Type B pancreatic cell (in vitro differentiated cells): ENCODE data around the gene RELB. TPM values are rescaled to one million over a fixed set of nuclear protein-coding genes. Genes with fewer than 3 reads are reported as not detected.

Source experiments
- DNase-seq: peaks from one replicate; pipeline ENCODE4 v3.0.0; 2021; ENCODE audit warnings: mixed read lengths; ENCODE audit not compliant: unreplicated experiment; ENCODE audit errors: extremely low spot score
- H3K27ac Mint-ChIP-seq: 2 replicates; pipeline ENCODE4 v1.8.0; 2021; ENCODE audit warnings: mild to moderate bottlenecking, mixed read lengths
- H3K27me3 Mint-ChIP-seq: 2 replicates; pipeline ENCODE4 v1.8.0; 2021; ENCODE audit warnings: mixed read lengths
- H3K36me3 Mint-ChIP-seq: 2 replicates; pipeline ENCODE4 v1.8.0; 2021; ENCODE audit warnings: mixed read lengths
- H3K4me1 Mint-ChIP-seq: one replicate; pipeline ENCODE4 v1.8.0; 2021; ENCODE audit warnings: mixed read lengths; ENCODE audit not compliant: unreplicated experiment
- H3K4me3 Mint-ChIP-seq: 2 replicates; pipeline ENCODE4 v1.8.0; 2021; ENCODE audit warnings: mild to moderate bottlenecking, mixed read lengths
- H3K9me3 Mint-ChIP-seq: 2 replicates; pipeline ENCODE4 v1.8.0; 2021; ENCODE audit warnings: mixed read lengths
- total RNA-seq: library from RNA; stranded (reverse); gene quantifications from 2 replicates; pipeline ENCODE4 v1.2.1, GENCODE V29; 2021; ENCODE audit warnings: low replicate concordance
- TF ChIP-seq, protein P1 (sequence below): fragments of 200-600 bp; sonication (generic); conservative IDR thresholded peaks from 2 replicates; pipeline ENCODE4 v1.5.0; 2021; ENCODE audit warnings: antibody characterized with exemption, mild to moderate bottlenecking

Gene RELB
- total RNA-seq, 1 donor from 2014 or later: 6.9 TPM

DNA sequence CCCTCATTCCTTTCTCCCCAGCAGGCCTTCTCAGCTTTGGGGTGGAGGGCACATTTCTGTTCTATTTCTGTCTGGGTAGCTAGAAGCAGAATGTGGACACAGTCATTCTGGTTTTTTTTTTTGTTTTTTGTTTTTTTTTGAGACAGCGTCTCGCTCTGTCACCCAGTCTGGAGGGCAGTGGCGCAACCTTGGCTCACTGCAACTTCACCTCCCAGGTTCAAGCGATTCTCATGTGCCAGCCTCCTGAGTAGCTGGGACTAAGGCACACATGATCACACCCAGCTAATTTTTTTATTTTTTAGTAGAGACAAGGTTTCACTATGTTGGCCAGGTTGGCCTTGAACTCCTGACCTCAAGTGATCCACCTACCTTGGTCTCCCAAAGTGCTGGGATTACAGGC lies 25.8 kb upstream of the RELB start:
- H3K9me3 Mint-ChIP-seq: no peaks in the 10 kb centered on the region

DNA sequence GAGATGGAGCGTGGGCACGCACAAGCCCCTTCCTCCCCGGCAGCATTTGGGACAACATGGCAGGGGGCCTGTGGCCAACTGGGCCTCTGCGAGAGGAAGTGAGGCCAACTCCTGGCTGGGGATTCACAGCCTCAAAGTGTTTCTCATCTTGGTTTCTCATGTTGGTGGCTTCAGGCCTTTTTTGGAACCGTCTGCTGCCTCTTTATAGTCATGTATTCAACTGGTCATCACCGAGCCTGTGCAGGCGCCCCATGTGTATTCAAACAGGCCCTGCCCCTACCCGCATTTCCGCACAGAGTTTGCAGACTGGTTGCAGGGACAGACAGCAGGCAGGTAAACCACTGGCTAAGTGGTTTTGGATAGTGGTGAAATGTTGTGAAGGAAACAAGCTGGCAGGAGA lies 17.3 kb upstream of the RELB start:
- TF ChIP-seq, protein P1, sequence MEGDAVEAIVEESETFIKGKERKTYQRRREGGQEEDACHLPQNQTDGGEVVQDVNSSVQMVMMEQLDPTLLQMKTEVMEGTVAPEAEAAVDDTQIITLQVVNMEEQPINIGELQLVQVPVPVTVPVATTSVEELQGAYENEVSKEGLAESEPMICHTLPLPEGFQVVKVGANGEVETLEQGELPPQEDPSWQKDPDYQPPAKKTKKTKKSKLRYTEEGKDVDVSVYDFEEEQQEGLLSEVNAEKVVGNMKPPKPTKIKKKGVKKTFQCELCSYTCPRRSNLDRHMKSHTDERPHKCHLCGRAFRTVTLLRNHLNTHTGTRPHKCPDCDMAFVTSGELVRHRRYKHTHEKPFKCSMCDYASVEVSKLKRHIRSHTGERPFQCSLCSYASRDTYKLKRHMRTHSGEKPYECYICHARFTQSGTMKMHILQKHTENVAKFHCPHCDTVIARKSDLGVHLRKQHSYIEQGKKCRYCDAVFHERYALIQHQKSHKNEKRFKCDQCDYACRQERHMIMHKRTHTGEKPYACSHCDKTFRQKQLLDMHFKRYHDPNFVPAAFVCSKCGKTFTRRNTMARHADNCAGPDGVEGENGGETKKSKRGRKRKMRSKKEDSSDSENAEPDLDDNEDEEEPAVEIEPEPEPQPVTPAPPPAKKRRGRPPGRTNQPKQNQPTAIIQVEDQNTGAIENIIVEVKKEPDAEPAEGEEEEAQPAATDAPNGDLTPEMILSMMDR: no peak
- Mint-ChIP-seq H3K27me3 (no peaks in the 10 kb centered on the region), H3K27ac (no peak overlapping the region), H3K36me3 (peaks cover 3% of the 10 kb centered on the region), H3K9me3 (no peaks in the 10 kb centered on the region), H3K4me3 (no peak overlapping the region), H3K4me1 (no peaks in the 10 kb centered on the region)
- no peak for DNase-seq

More for the DNA sequence above, 25.8 kb upstream of the RELB start:
- peaks cover 3% of the 10 kb centered on the region for H3K36me3 Mint-ChIP-seq
- TF ChIP-seq, protein P1: no peak
- no peak overlapping the region for H3K27ac Mint-ChIP-seq
- H3K4me3 Mint-ChIP-seq: no peak overlapping the region
- DNase-seq: no peak
- H3K4me1 Mint-ChIP-seq: no peaks in the 10 kb centered on the region
- no peaks in the 10 kb centered on the region for H3K27me3 Mint-ChIP-seq

DNA sequence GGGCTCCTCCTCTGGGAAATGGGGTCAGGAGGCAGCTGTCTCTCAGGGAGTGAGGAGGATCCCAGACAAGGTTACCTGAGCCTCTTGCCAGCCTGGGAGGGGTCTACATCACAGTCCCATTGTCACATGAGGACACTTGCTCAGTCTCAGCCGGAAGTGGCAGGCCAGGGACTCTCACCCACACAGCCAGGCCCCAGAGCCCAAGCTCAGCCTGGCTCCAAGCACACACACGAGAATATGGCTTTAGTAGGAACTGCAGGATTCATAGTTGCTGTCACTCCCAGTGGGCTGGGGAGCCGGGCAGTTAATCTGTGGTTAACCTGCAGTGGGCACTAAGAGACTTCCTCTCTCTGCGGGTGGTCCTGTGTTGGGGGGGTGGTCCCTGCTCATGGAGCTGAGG lies 15.8 kb upstream of the RELB start:
- no peaks in the 10 kb centered on the region for H3K27me3 Mint-ChIP-seq
- no peaks in the 10 kb centered on the region for H3K9me3 Mint-ChIP-seq
- no peaks in the 10 kb centered on the region for H3K4me1 Mint-ChIP-seq
- peaks cover 4% of the 10 kb centered on the region for H3K36me3 Mint-ChIP-seq
- no peak overlapping the region for H3K27ac Mint-ChIP-seq
- no peak overlapping the region for H3K4me3 Mint-ChIP-seq
- TF ChIP-seq, protein P1: no peak
- DNase-seq: no peak

DNA sequence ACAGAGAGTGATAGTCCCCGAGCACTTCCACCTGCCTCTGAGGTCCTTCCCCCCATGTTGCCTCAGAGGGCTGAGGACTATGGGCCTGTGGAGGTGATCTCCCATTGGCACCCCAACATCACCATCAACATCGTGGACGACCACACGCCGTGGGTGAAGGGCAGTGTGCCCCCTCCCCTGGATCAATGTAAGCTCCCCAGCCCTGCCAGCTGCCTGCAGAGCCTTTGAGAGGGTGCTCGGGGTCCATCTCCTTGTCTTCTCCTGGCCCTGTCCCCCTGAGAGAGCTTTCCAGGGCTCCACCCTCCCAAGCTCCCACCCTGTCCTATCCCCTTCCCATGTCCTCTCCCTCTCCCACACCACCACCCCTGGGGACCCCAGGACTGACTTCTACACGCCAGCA lies 14.9 kb upstream of the RELB start:
- no peaks in the 10 kb centered on the region for H3K9me3 Mint-ChIP-seq
- no peaks in the 10 kb centered on the region for H3K27me3 Mint-ChIP-seq
- H3K4me3 Mint-ChIP-seq: no peak overlapping the region
- TF ChIP-seq, protein P1: no peak
- DNase-seq: no peak
- no peak overlapping the region for H3K27ac Mint-ChIP-seq
- peaks cover 4% of the 10 kb centered on the region for H3K36me3 Mint-ChIP-seq
- no peaks in the 10 kb centered on the region for H3K4me1 Mint-ChIP-seq

DNA sequence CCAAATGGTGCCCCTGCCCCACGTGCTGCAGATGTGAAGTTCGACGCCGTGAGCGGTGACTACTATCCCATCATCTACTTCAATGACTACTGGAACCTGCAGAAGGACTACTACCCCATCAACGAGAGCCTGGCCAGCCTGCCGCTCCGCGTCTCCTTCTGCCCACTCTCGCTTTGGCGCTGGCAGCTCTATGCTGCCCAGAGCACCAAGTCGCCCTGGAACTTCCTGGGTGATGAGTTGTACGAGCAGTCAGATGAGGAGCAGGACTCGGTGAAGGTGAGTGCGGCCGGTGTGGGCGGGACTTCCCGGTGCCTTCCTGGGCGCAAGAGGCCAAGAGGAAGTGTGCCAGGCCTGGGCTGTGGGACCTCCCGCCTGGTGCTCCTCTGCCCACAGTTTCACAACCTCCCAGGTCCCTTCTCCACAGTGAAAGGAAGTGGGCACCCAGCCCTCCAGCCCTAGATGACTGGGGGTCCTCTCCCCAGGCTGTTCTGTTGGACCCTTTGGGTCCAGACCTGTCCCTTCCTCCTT lies 14.1 kb upstream of the RELB start:
- Mint-ChIP-seq H3K36me3 (peaks cover 7% of the 10 kb centered on the region), H3K27ac (no peak overlapping the region), H3K4me3 (no peak overlapping the region), H3K4me1 (no peaks in the 10 kb centered on the region), H3K27me3 (no peaks in the 10 kb centered on the region), H3K9me3 (no peaks in the 10 kb centered on the region)
- TF ChIP-seq, protein P1: no peak
- no peak for DNase-seq

DNA sequence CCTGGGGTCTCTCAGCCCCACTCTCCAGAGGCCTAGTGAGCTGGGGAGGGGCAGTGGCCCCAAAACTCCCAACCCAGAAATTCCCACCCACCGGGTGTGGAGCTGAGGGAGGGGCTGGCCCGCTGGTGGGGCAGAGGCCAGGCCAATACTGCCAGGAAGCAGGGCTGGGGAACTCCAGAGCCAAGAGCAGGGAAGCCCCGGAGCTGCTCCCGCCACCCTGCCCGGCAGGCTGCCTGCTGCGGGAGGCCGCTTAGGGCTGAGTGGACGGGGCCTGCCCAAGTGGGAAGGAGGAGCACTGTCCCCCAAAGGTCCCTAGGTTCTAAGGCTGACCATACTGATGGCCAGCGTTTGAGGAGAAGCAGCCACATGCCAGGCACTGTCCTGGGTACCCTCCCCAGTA lies 13.0 kb upstream of the RELB start:
- no peak overlapping the region for H3K27ac Mint-ChIP-seq

More for the DNA sequence above, 13.0 kb upstream of the RELB start:
- H3K27me3 Mint-ChIP-seq: no peaks in the 10 kb centered on the region
- no peak overlapping the region for H3K4me3 Mint-ChIP-seq
- peaks cover 7% of the 10 kb centered on the region for H3K36me3 Mint-ChIP-seq
- H3K9me3 Mint-ChIP-seq: no peaks in the 10 kb centered on the region
- TF ChIP-seq, protein P1: no peak
- H3K4me1 Mint-ChIP-seq: no peaks in the 10 kb centered on the region
- DNase-seq: no peak
